Neural progenitor cell (in vitro differentiated cells): ENCODE results near the gene PCBP1.
"Not testable (repeated sequence)": the region's sequence is repeated elsewhere in the genome, so short reads cannot be mapped to it uniquely, and the experiment has no call there.

ENCODE experiments used
- CTCF ChIP-seq: fragments of 200-600 bp; sonication (generic); IDR thresholded peaks from 2 replicates; pipeline ENCODE4 v1.5.1; 2017; ENCODE audit warnings: antibody characterized with exemption, mild to moderate bottlenecking
- EZH2 ChIP-seq: fragments of 200-600 bp; sonication (generic); IDR thresholded peaks from 2 replicates; pipeline ENCODE4 v1.6.1; 2017; ENCODE audit warnings: antibody characterized with exemption, mild to moderate bottlenecking, moderate library complexity
- EZH2phosphoT487 ChIP-seq: fragments of 200-600 bp; sonication (generic); IDR thresholded peaks from 2 replicates; pipeline ENCODE4 v1.6.1; 2017; ENCODE audit warnings: antibody characterized with exemption

GRCh38 chr2:70106138-70106537 lies 18.9 kb downstream of the PCBP1 start:
- TF ChIP-seq CTCF, EZH2phosphoT487, EZH2: not testable (repeated sequence)
